ENCODE results near the gene PLAC9. TPM values are rescaled to one million over a fixed set of nuclear protein-coding genes. Genes with fewer than 3 reads are reported as not detected.

PLAC9 gene
- total and polyA plus RNA-seq, 9 donors, result 3.1 to 16.9 (median 6.7) TPM

- intact Hi-C loops (cut with DNase I), result loop anchor here in 1 of 4 donors (5.0 kb wide), 1 partner anchor 49 kb away; no protein-coding TSS in a partner anchor
- DNase-seq, result no peak
- TF ChIP-seq EP300 (IDR thresholded peaks at IDR 0.05) (no peak), POLR2A (IDR thresholded peaks at IDR 0.05) (no peak), CTCF (IDR thresholded peaks at IDR 0.05) (no peak)
- Histone ChIP-seq H3K27ac (no peak overlapping the region), H3K4me3 (no peak overlapping the region), H3K27me3 (no peaks in the 10 kb centered on the region), H3K36me3 (no peaks in the 10 kb centered on the region), H3K9me3 (no peaks in the 10 kb centered on the region), H3K4me1 (ENCODE audit: insufficient read depth) (peaks cover 5% of the 10 kb centered on the region)
- WGBS, 3 donors, result 67 to 96% (median 82%) methylated on average over 3 of the region's 3 CpGs
These were observed 20.9 kb downstream of the PLAC9 start for GRCh38 chr10:80153460-80153859.

- H3K4me1 ChIP-seq (ENCODE audit: insufficient read depth), result peaks cover 11% of the 10 kb centered on the region
- TF ChIP-seq EP300 (IDR thresholded peaks at IDR 0.05), result no peak
- no peak for TF ChIP-seq POLR2A (IDR thresholded peaks at IDR 0.05)
- TF ChIP-seq CTCF (IDR thresholded peaks at IDR 0.05), result no peak
- intact Hi-C loops (cut with DNase I), result loop anchor here in 1 of 4 donors (5.0 kb wide), 1 partner anchor 48 kb away; no protein-coding TSS in a partner anchor
- 88 to 89% (median 89%) methylated on average over 5 of the region's 5 CpGs for WGBS, 3 donors
- H3K36me3 ChIP-seq, result no peaks in the 10 kb centered on the region
- no peak overlapping the region for H3K4me3 ChIP-seq
- no peak for DNase-seq
- no peak overlapping the region for H3K27ac ChIP-seq
- no peaks in the 10 kb centered on the region for H3K27me3 ChIP-seq
- H3K9me3 ChIP-seq, result no peaks in the 10 kb centered on the region
These were observed 22.1 kb downstream of the PLAC9 start for GRCh38 chr10:80154626-80154977.

GRCh38 chr10:80154978-80155695 lies 22.6 kb downstream of the PLAC9 start:
- Histone ChIP-seq H3K4me1 (ENCODE audit: insufficient read depth) (peaks cover 11% of the 10 kb centered on the region), H3K36me3 (no peaks in the 10 kb centered on the region)
- intact Hi-C loops (cut with DNase I), result loop anchor here (5.0 kb wide), 2 partner anchors 47 to 52 kb away; partner anchors contain the start of gene ANXA11 (in 2 of the 4)

GRCh38 chr10:80155696-80156215 lies 23.2 kb downstream of the PLAC9 start:
- 73 to 79% (median 75%) methylated on average over 8 of the region's 8 CpGs for WGBS, 3 donors
- no peaks in the 10 kb centered on the region for H3K36me3 ChIP-seq
- no peak for TF ChIP-seq CTCF (IDR thresholded peaks at IDR 0.05)
- TF ChIP-seq POLR2A (IDR thresholded peaks at IDR 0.05), result no peak
- no peak for TF ChIP-seq EP300 (IDR thresholded peaks at IDR 0.05)
- H3K27me3 ChIP-seq, result no peaks in the 10 kb centered on the region
- peaks cover 11% of the 10 kb centered on the region for H3K4me1 ChIP-seq (ENCODE audit: insufficient read depth)
- H3K4me3 ChIP-seq, result no peak overlapping the region
- peak overlapping the region in 1 of 2 donors; percentile 41 for H3K27ac ChIP-seq
- no peak for DNase-seq
- H3K9me3 ChIP-seq, result no peaks in the 10 kb centered on the region
- intact Hi-C loops (cut with DNase I), result loop anchor here in 3 of 4 donors (5.0 kb wide), 2 partner anchors 47 to 52 kb away; partner anchors contain the start of gene ANXA11 (in 2 of the 3)

More at GRCh38 chr10:80154978-80155695, 22.6 kb downstream of the PLAC9 start:
- no peak for TF ChIP-seq CTCF (IDR thresholded peaks at IDR 0.05)
- TF ChIP-seq POLR2A (IDR thresholded peaks at IDR 0.05), result no peak
- TF ChIP-seq EP300 (IDR thresholded peaks at IDR 0.05), result no peak
- no peak overlapping the region for H3K4me3 ChIP-seq
- no peaks in the 10 kb centered on the region for H3K9me3 ChIP-seq
- DNase-seq, result no peak
- WGBS, 3 donors, result 45 to 60% (median 55%) methylated on average over 10 of the region's 10 CpGs
- H3K27ac ChIP-seq, result peak overlapping the region in 1 of 2 donors; percentile 41
- no peaks in the 10 kb centered on the region for H3K27me3 ChIP-seq
